ENCODE data around the gene WNT7A. TPM values are rescaled to one million over a fixed set of nuclear protein-coding genes. Genes with fewer than 3 reads are reported as not detected.

WNT7A gene
- total RNA-seq, 4 donors from 2014 or later, result 0.09 to 0.91 (median 0.73) TPM; not detected in 1

- DNase-seq, result no peak
- Histone ChIP-seq H3K27me3 (peaks cover 0 to 70% (median 0%) of the 10 kb centered on the region in 4 donors), H3K27ac (no peak overlapping the region), H3K36me3 (no peaks in the 10 kb centered on the region), H3K9me3 (no peaks in the 10 kb centered on the region), H3K4me3 (no peak overlapping the region), H3K4me1 (peaks cover 6 to 10% (median 8%) of the 10 kb centered on the region in 3 donors)
- TF ChIP-seq, protein P1, sequence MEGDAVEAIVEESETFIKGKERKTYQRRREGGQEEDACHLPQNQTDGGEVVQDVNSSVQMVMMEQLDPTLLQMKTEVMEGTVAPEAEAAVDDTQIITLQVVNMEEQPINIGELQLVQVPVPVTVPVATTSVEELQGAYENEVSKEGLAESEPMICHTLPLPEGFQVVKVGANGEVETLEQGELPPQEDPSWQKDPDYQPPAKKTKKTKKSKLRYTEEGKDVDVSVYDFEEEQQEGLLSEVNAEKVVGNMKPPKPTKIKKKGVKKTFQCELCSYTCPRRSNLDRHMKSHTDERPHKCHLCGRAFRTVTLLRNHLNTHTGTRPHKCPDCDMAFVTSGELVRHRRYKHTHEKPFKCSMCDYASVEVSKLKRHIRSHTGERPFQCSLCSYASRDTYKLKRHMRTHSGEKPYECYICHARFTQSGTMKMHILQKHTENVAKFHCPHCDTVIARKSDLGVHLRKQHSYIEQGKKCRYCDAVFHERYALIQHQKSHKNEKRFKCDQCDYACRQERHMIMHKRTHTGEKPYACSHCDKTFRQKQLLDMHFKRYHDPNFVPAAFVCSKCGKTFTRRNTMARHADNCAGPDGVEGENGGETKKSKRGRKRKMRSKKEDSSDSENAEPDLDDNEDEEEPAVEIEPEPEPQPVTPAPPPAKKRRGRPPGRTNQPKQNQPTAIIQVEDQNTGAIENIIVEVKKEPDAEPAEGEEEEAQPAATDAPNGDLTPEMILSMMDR (IDR thresholded peaks at IDR 0.05), result peak in 5 of 6 experiments; percentile 70 to 89 (median 76)
- TF ChIP-seq POLR2A (IDR thresholded peaks at IDR 0.05), result no peak
- intact Hi-C loops (cut with DNase I), result loop anchor here (2.0 kb wide), 1 partner anchor 228 kb away; no protein-coding TSS in a partner anchor
- 15 to 21% methylated on average over 6 to 7 of the region's 7 CpGs for WGBS, 2 donors
These were observed 5.2 kb upstream of the WNT7A start for GRCh38 chr3:13884851-13885703.

- H3K4me3 ChIP-seq, result no peak overlapping the region
- TF ChIP-seq, protein P1 (IDR thresholded peaks at IDR 0.05), result no peak
- TF ChIP-seq POLR2A (IDR thresholded peaks at IDR 0.05), result no peak
- no peak overlapping the region for H3K27ac ChIP-seq
- DNase-seq, result no peak
- H3K36me3 ChIP-seq, result no peaks in the 10 kb centered on the region
- 43 to 67% methylated on average over 2 of the region's 2 CpGs for WGBS, 2 donors
- H3K27me3 ChIP-seq, result peaks cover 5 to 84% (median 7%) of the 10 kb centered on the region in 4 donors
- H3K9me3 ChIP-seq, result no peaks in the 10 kb centered on the region
- intact Hi-C loops (cut with DNase I), result loop anchor here (2.0 kb wide), 1 partner anchor 227 kb away; no protein-coding TSS in a partner anchor
- H3K4me1 ChIP-seq, result peaks cover 15 to 24% (median 20%) of the 10 kb centered on the region in 3 donors
These were observed 3.8 kb upstream of the WNT7A start for GRCh38 chr3:13883681-13884080.

- Histone ChIP-seq H3K4me1 (peaks cover 20 to 32% (median 28%) of the 10 kb centered on the region in 3 donors), H3K9me3 (no peaks in the 10 kb centered on the region), H3K27me3 (peaks cover 9 to 92% (median 13%) of the 10 kb centered on the region in 4 donors), H3K4me3 (no peak overlapping the region), H3K36me3 (no peaks in the 10 kb centered on the region), H3K27ac (no peak overlapping the region)
- WGBS, 2 donors, result 50 to 94% methylated on average over 1 to 3 of the region's 3 CpGs
- DNase-seq, result no peak
- no peak for TF ChIP-seq POLR2A (IDR thresholded peaks at IDR 0.05)
- TF ChIP-seq, protein P1 (IDR thresholded peaks at IDR 0.05), result no peak
- intact Hi-C loops (cut with DNase I), result no loop called here
These were observed 3.0 kb upstream of the WNT7A start for GRCh38 chr3:13882876-13883275.

- DNase-seq, result no peak
- TF ChIP-seq, protein P1 (IDR thresholded peaks at IDR 0.05), result no peak
- TF ChIP-seq POLR2A (IDR thresholded peaks at IDR 0.05), result no peak
- intact Hi-C loops (cut with DNase I), result no loop called here
- Histone ChIP-seq H3K9me3 (no peaks in the 10 kb centered on the region), H3K27me3 (peaks cover 11 to 99% (median 15%) of the 10 kb centered on the region in 4 donors), H3K36me3 (no peaks in the 10 kb centered on the region), H3K27ac (no peak overlapping the region), H3K4me1 (peaks cover 20 to 33% (median 29%) of the 10 kb centered on the region in 3 donors), H3K4me3 (no peak overlapping the region)
- 77% methylated on average over 7 of the region's 7 CpGs for WGBS, 2 donors
These were observed 1.9 kb upstream of the WNT7A start for GRCh38 chr3:13881536-13882410.

Data from esophagus squamous epithelium (tissue), 5 donors.